ENCODE measurements around the gene FOXD4L1. TPM values are rescaled to one million over a fixed set of nuclear protein-coding genes. Genes with fewer than 3 reads are reported as not detected.
"Not testable (repeated sequence)": the region's sequence is repeated elsewhere in the genome, so short reads cannot be mapped to it uniquely, and the experiment has no call there.

The FOXD4L1 gene
- polyA plus RNA-seq, 1 donor, result 0.07 TPM

DNA sequence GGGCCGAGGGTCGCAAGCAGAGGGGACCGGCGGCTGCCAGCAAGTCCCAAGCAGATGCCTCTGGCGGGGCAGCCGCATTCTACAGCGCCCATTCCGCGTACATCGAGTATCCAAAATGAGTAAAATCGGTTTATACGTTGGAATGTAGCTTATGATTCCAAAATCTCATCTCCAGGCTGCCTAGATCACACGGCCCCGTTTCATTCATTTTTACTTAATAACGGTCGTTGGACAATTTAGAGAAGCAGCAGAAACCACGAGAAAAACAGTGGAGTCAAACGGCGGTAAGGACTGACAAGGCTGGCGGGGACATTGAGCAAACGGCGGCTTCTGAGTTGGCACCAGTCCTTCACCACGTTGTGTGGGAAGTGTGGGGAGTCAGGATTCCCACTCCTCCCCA lies 5.6 kb downstream of the FOXD4L1 start:
- not testable (repeated sequence) for H3K36me3 ChIP-seq (ENCODE audit: control insufficient read depth, insufficient read depth, low read length); H3K4me3 ChIP-seq (ENCODE audit: low read length); H3K27ac ChIP-seq (ENCODE audit: low read length); H3K9me3 ChIP-seq (ENCODE audit: control insufficient read depth, low read depth, low read length); H3K4me1 ChIP-seq (ENCODE audit: control insufficient read depth, insufficient read depth, low read length)
- H3K27me3 ChIP-seq (ENCODE audit: control insufficient read depth, insufficient read depth, low read length), result peaks cover 41% of the 10 kb centered on the region
- DNase-seq, result peak in 1 of 2 donors; percentile 14
- no CpG with 5 or more reads among the region's 23 CpGs for WGBS (ENCODE audit: insufficient coverage, low lambda C conversion rate)

DNA sequence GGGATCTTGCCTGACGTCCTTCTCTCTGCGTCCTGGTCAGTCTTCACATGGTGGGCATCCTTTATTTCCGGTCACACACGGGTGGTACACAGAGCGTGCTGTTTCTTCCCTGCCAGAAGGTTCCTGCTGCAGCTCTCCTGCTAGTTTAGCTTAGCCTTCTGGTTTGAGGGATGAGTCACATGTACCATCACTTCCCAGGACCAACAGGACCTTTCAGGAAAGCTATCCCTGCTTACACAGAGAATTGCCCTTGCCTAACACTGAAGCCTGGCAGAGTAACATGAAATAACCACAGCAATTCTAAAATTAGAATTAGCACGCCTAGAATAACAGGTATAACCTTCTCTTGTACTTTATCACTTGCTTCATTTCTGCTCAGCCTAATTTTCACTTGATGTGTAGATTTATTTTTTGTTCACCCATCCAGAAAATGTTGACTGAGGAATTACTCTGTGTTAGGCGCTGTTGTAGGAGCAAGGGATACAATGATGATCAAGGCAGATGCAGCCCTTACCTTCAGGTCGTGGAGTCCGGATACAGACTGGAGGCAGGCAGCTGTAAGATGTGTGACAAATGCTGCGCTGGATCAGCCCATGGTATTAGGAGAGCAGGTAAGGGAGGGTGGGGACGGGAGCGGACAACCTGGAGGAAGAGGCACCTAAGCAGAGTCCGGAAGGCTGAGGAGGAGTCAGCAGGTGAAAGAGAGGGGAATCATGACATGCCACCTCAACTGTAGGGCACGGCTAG lies 9.1 kb downstream of the FOXD4L1 start:
- not testable (repeated sequence) for DNase-seq; H3K4me1 ChIP-seq (ENCODE audit: control insufficient read depth, insufficient read depth, low read length); H3K4me3 ChIP-seq (ENCODE audit: low read length); H3K36me3 ChIP-seq (ENCODE audit: control insufficient read depth, insufficient read depth, low read length); H3K27ac ChIP-seq (ENCODE audit: low read length); H3K9me3 ChIP-seq (ENCODE audit: control insufficient read depth, low read depth, low read length)
- no CpG with 5 or more reads among the region's 14 CpGs for WGBS (ENCODE audit: insufficient coverage, low lambda C conversion rate)
- peaks cover 32% of the 10 kb centered on the region for H3K27me3 ChIP-seq (ENCODE audit: control insufficient read depth, insufficient read depth, low read length)

DNA sequence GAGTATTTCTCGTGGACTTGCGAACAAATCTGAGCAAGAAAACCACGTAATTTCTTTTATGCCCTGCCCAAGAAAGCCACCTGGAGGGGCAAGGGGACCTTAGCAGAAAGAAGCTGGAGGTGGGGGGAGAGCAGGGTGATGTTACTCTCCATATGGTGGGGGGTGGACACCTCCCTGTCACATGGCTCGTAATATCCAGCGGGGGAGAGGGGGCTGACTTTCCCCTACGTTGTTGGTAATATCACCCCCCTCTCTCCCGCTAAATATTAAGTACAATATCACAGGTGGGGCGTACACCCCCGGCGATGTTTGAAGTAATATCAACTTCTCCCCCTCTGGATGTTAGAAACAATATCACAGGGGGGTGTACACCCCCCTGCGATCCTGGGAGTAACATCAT lies 9.7 kb downstream of the FOXD4L1 start:
- not testable (repeated sequence) for H3K4me3 ChIP-seq (ENCODE audit: low read length); DNase-seq; H3K36me3 ChIP-seq (ENCODE audit: control insufficient read depth, insufficient read depth, low read length); H3K27ac ChIP-seq (ENCODE audit: low read length); H3K9me3 ChIP-seq (ENCODE audit: control insufficient read depth, low read depth, low read length); H3K4me1 ChIP-seq (ENCODE audit: control insufficient read depth, insufficient read depth, low read length)
- no CpG with 5 or more reads among the region's 11 CpGs for WGBS (ENCODE audit: insufficient coverage, low lambda C conversion rate)
- peaks cover 26% of the 10 kb centered on the region for H3K27me3 ChIP-seq (ENCODE audit: control insufficient read depth, insufficient read depth, low read length)

DNA sequence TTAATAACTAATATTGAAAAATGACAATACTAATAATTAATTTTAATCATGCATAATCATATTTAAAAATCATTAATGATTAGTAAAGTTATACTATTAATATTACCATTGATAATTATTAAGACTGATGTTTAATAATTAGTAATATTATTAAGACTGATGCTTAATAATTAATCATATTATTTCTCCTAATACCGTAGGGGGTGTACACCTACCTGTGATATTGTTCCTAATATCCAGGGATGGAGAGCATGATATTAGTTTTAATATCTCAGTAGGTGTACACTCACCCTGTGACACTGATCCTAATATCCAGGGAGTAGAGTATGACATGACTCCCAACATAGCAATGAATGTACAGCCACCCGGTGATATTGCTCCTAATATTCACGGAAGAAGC lies 12.4 kb downstream of the FOXD4L1 start:
- H3K4me3 ChIP-seq (ENCODE audit: low read length); H3K4me1 ChIP-seq (ENCODE audit: control insufficient read depth, insufficient read depth, low read length); H3K36me3 ChIP-seq (ENCODE audit: control insufficient read depth, insufficient read depth, low read length); H3K9me3 ChIP-seq (ENCODE audit: control insufficient read depth, low read depth, low read length); H3K27ac ChIP-seq (ENCODE audit: low read length); DNase-seq: not testable (repeated sequence)
- peaks cover 12% of the 10 kb centered on the region for H3K27me3 ChIP-seq (ENCODE audit: control insufficient read depth, insufficient read depth, low read length)
- no CpG with 5 or more reads among the region's 3 CpGs for WGBS (ENCODE audit: insufficient coverage, low lambda C conversion rate)

DNA sequence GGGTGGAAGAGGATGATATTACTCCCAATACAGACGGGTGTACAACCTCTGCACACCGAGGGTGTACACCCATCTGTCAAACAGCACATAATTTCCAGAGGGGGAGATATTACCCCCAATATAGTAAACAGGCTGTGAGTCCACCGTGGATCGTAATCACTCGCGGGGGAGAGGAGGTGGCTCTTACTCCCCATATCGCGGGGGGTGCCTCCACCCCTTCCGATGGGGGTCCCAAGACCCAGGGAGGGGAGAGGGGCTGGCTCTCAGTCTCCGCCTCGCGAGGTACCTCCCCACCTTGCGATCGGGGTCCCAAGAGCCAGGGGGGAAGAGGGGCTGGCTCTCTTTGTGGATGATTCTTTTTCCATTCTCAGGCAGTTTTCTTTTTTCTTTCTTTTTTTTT lies 13.4 kb downstream of the FOXD4L1 start:
- not testable (repeated sequence) for H3K4me1 ChIP-seq (ENCODE audit: control insufficient read depth, insufficient read depth, low read length); H3K27ac ChIP-seq (ENCODE audit: low read length); H3K36me3 ChIP-seq (ENCODE audit: control insufficient read depth, insufficient read depth, low read length); H3K4me3 ChIP-seq (ENCODE audit: low read length); H3K9me3 ChIP-seq (ENCODE audit: control insufficient read depth, low read depth, low read length); DNase-seq
- WGBS (ENCODE audit: insufficient coverage, low lambda C conversion rate), result no CpG with 5 or more reads among the region's 14 CpGs
- H3K27me3 ChIP-seq (ENCODE audit: control insufficient read depth, insufficient read depth, low read length), result peaks cover 12% of the 10 kb centered on the region

DNA sequence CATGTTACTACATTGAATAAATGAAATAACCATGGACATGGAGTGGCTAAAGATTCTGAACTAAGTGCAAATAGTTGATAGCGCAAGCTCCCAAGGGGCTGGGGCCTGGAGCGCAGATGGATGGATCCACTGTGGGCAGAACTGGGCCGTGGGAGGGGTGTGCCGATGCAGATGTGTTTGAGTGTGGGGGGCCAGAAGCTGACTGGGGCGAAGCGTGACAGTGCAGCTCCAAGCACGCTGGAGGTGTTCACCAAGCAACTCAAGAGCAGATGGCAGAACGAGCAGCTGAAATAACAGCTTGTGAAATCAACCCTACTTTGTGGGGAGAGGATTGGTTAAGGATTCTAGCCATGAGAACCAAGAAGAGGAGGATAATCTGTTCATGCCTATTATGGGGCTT lies 17.0 kb downstream of the FOXD4L1 start:
- not testable (repeated sequence) for H3K9me3 ChIP-seq (ENCODE audit: control insufficient read depth, low read depth, low read length); DNase-seq; H3K36me3 ChIP-seq (ENCODE audit: control insufficient read depth, insufficient read depth, low read length); H3K4me3 ChIP-seq (ENCODE audit: low read length); H3K27me3 ChIP-seq (ENCODE audit: control insufficient read depth, insufficient read depth, low read length); H3K27ac ChIP-seq (ENCODE audit: low read length); H3K4me1 ChIP-seq (ENCODE audit: control insufficient read depth, insufficient read depth, low read length)
- no CpG with 5 or more reads among the region's 8 CpGs for WGBS (ENCODE audit: insufficient coverage, low lambda C conversion rate)

DNA sequence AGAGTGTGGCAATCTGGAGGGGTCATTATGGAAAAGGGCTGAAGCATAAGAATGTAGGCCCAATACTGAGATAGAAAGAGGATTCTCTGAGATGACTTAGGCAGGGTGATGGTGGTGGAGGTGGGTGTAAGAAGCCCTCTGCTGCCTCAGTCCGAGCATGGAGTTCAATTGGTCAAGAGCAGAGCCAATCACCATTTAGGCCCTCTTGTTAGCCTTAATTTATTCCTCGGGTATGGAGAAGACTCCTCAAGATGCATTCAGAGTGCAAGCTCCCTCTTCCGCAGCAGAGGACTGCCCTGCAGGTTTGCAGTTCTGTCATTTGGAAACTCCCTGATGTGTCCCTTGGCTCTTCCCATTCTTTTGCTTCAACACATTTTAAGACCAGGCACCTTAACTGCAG lies 17.5 kb downstream of the FOXD4L1 start:
- H3K27me3 ChIP-seq (ENCODE audit: control insufficient read depth, insufficient read depth, low read length); H3K36me3 ChIP-seq (ENCODE audit: control insufficient read depth, insufficient read depth, low read length); DNase-seq; H3K4me1 ChIP-seq (ENCODE audit: control insufficient read depth, insufficient read depth, low read length); H3K4me3 ChIP-seq (ENCODE audit: low read length); H3K27ac ChIP-seq (ENCODE audit: low read length); H3K9me3 ChIP-seq (ENCODE audit: control insufficient read depth, low read depth, low read length): not testable (repeated sequence)
- WGBS (ENCODE audit: insufficient coverage, low lambda C conversion rate), result no CpG with 5 or more reads among the region's 3 CpGs

DNA sequence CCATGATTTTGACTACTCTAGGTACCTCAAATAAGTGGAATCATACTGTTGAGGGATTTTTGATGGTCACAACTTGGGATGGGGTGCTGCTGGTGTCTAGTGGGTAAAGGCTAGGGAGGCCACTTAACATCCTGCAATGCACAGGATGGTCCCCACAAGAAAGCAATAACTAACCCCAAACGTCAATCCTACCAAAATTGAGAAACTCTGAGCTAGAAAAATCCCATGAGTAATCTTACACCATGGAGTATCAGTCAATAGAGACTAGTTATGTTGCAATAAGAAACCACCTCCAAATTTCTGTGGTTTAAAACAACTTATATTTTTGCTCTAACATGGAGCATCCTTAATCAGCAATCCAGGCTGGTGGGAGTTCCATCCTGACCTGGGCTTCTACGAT lies 18.6 kb downstream of the FOXD4L1 start:
- H3K9me3 ChIP-seq (ENCODE audit: control insufficient read depth, low read depth, low read length); DNase-seq; H3K4me3 ChIP-seq (ENCODE audit: low read length); H3K27ac ChIP-seq (ENCODE audit: low read length); H3K36me3 ChIP-seq (ENCODE audit: control insufficient read depth, insufficient read depth, low read length); H3K4me1 ChIP-seq (ENCODE audit: control insufficient read depth, insufficient read depth, low read length); H3K27me3 ChIP-seq (ENCODE audit: control insufficient read depth, insufficient read depth, low read length): not testable (repeated sequence)
- WGBS (ENCODE audit: insufficient coverage, low lambda C conversion rate), result no CpG with 5 or more reads among the region's 2 CpGs

DNA sequence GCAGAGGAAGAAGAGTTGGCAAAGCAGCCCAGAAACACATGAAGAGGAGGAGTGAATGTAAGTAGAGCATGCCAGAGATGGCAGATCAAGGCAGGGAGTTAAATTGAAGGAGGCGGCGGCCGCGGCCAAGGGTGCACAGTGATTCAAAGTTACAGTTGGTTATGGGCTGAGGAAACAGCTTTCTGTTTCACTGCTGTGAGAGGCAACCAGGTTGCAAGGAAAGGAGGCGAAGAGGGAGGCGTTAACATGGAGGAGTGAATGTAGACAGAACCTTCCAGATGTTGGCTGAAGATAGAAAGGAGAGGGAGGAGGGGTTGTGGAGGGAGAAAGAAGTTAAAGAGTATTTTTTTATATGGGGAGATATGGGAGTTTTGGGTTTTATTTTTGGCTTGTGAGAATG lies 22.4 kb downstream of the FOXD4L1 start:
- not testable (repeated sequence) for H3K27ac ChIP-seq (ENCODE audit: low read length); H3K36me3 ChIP-seq (ENCODE audit: control insufficient read depth, insufficient read depth, low read length); H3K27me3 ChIP-seq (ENCODE audit: control insufficient read depth, insufficient read depth, low read length); H3K4me3 ChIP-seq (ENCODE audit: low read length); DNase-seq; H3K4me1 ChIP-seq (ENCODE audit: control insufficient read depth, insufficient read depth, low read length); H3K9me3 ChIP-seq (ENCODE audit: control insufficient read depth, low read depth, low read length)
- WGBS (ENCODE audit: insufficient coverage, low lambda C conversion rate), result 100% methylated on average over 2 of the region's 6 CpGs

DNA sequence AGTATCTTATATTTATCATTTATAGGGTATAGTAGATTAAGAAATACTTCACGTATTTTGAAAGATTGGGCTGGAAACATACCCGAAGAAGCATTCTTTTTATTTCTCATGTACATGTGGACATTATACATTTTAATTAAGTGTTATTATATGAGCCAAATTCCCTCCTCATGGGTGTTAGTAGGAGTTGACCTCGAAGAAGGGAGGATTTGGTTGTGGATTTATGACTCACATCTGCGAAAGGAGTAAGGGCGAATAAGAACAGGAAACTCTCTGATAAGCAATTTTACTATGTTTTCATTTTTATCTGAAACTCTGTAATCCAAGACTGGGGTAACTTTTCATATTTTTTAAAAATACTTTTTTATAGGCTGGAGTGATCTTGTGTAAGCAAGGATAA lies 23.0 kb downstream of the FOXD4L1 start:
- H3K4me1 ChIP-seq (ENCODE audit: control insufficient read depth, insufficient read depth, low read length); H3K4me3 ChIP-seq (ENCODE audit: low read length); H3K27ac ChIP-seq (ENCODE audit: low read length); H3K27me3 ChIP-seq (ENCODE audit: control insufficient read depth, insufficient read depth, low read length); H3K36me3 ChIP-seq (ENCODE audit: control insufficient read depth, insufficient read depth, low read length); H3K9me3 ChIP-seq (ENCODE audit: control insufficient read depth, low read depth, low read length); DNase-seq: not testable (repeated sequence)
- no CpG with 5 or more reads among the region's 5 CpGs for WGBS (ENCODE audit: insufficient coverage, low lambda C conversion rate)

DNA sequence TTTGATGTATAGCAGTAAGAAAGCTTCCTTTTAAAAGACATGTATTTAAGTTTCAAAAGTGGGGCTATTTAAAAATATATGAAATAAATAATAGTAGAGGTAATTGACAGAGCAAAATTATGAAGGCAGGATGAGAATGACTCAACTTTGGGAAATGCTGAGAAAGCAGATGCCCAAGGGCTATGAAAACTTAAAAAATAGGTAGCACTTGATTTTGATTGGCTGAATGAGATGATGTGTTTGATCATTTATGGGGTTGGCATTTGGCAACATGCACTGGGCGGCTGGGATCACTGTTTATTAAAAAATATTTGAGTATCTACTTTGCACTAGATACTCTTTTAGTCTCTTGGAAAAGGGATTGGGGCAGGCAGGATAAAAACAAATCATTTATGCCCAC lies 26.5 kb downstream of the FOXD4L1 start:
- H3K27me3 ChIP-seq (ENCODE audit: control insufficient read depth, insufficient read depth, low read length); H3K27ac ChIP-seq (ENCODE audit: low read length); H3K4me1 ChIP-seq (ENCODE audit: control insufficient read depth, insufficient read depth, low read length); H3K36me3 ChIP-seq (ENCODE audit: control insufficient read depth, insufficient read depth, low read length); H3K9me3 ChIP-seq (ENCODE audit: control insufficient read depth, low read depth, low read length); DNase-seq; H3K4me3 ChIP-seq (ENCODE audit: low read length): not testable (repeated sequence)
- WGBS (ENCODE audit: insufficient coverage, low lambda C conversion rate), result no CpG with 5 or more reads among the region's 1 CpG

All from large intestine (tissue), 3 donors.